HEK293T (cell line): ENCODE data around the gene CENPE.
"Not testable (repeated sequence)": the region's sequence is repeated elsewhere in the genome, so short reads cannot be mapped to it uniquely, and the experiment has no call there.

ENCODE experiments used
- CTCF ChIA-PET: fragments of 350-600 bp; formaldehyde crosslinking; extraction: SDS; loops from one replicate; lab custom pipeline; 2021; ENCODE audit warnings: antibody characterized with exemption, inconsistent platforms; lab: Yijun Ruan, JAX
- POLR2A ChIA-PET: fragments of 350-600 bp; formaldehyde crosslinking; extraction: SDS; loops from one replicate; lab custom pipeline; 2020; ENCODE audit warnings: antibody characterized with exemption, inconsistent platforms; lab: Yijun Ruan, JAX
- DNase-seq: peaks from one replicate; pipeline ENCODE4 v3.0.0; 2012; ENCODE audit warnings: mixed read lengths; ENCODE audit errors: extremely low spot score
- ARNT ChIP-seq: fragments of 450-650 bp; IDR thresholded peaks from 2 replicates; pipeline ENCODE4 v1.6.1; 2017; ENCODE audit warnings: mild to moderate bottlenecking
- BHLHE40 ChIP-seq: fragments of 450-650 bp; IDR thresholded peaks from 2 replicates; pipeline ENCODE4 v1.6.1; 2016; ENCODE audit warnings: mild to moderate bottlenecking, moderate library complexity, borderline replicate concordance
- CTBP1 ChIP-seq: fragments of 450-650 bp; IDR thresholded peaks from 2 replicates; pipeline ENCODE4 v1.6.1; 2016; ENCODE audit warnings: borderline replicate concordance
- ELF4 ChIP-seq: fragments of 450-650 bp; IDR thresholded peaks from 2 replicates; pipeline ENCODE4 v1.6.1; 2017; ENCODE audit warnings: antibody characterized with exemption
- FOXA1 ChIP-seq: fragments of 450-650 bp; IDR thresholded peaks from 2 replicates; pipeline ENCODE4 v1.6.1; 2016; ENCODE audit warnings: mild to moderate bottlenecking
- FOXK2 ChIP-seq: fragments of 450-650 bp; IDR thresholded peaks from 2 replicates; pipeline ENCODE4 v1.6.1; 2016; ENCODE audit warnings: mild to moderate bottlenecking
- FOXM1 ChIP-seq: fragments of 450-650 bp; IDR thresholded peaks from 2 replicates; pipeline ENCODE4 v1.6.1; 2017; ENCODE audit warnings: mild to moderate bottlenecking, borderline replicate concordance
- HDGF ChIP-seq: fragments of 450-650 bp; IDR thresholded peaks from 2 replicates; pipeline ENCODE4 v1.6.1; 2017; ENCODE audit warnings: antibody characterized with exemption, borderline replicate concordance
- L3MBTL2 ChIP-seq: fragments of 450-650 bp; conservative IDR thresholded peaks from 2 replicates; pipeline ENCODE4 v1.6.1; 2016; ENCODE audit warnings: mild to moderate bottlenecking
- LEF1 ChIP-seq: fragments of 450-650 bp; IDR thresholded peaks from 2 replicates; pipeline ENCODE4 v1.6.1; 2017; ENCODE audit warnings: mild to moderate bottlenecking, borderline replicate concordance
- NFRKB ChIP-seq: fragments of 450-650 bp; IDR thresholded peaks from 2 replicates; pipeline ENCODE4 v1.6.1; 2016; ENCODE audit warnings: mild to moderate bottlenecking, moderate library complexity
- PKNOX1 ChIP-seq: fragments of 450-650 bp; IDR thresholded peaks from 2 replicates; pipeline ENCODE4 v1.6.1; 2016
- SP1 ChIP-seq: fragments of 450-650 bp; IDR thresholded peaks from 2 replicates; pipeline ENCODE4 v1.6.1; 2017
- SUZ12 ChIP-seq: fragments of 450-650 bp; IDR thresholded peaks from 2 replicates; pipeline ENCODE4 v1.6.1; 2016; ENCODE audit warnings: mild to moderate bottlenecking
- TARDBP ChIP-seq: fragments of 450-650 bp; IDR thresholded peaks from 2 replicates; pipeline ENCODE4 v1.6.1; 2016
- ZNF384 ChIP-seq: fragments of 450-650 bp; IDR thresholded peaks from 2 replicates; pipeline ENCODE4 v1.6.1; 2016

The CENPE gene

GRCh38 chr4:103198111-103198765, at the start of gene CENPE:
TSS of gene CENPE (minus strand) at chr4:103198343. CDS start at chr4:103198319, 24 bp downstream.
- peak; percentile 37; the same call in 1 of the 2 replicates for TF ChIP-seq L3MBTL2
- peak; percentile 81 for TF ChIP-seq BHLHE40
- TF ChIP-seq ARNT = no peak
- TF ChIP-seq ELF4 = no peak
- peak; percentile 98 for TF ChIP-seq FOXM1
- peak; percentile 88 for DNase-seq
- ChIA-PET CTCF (no interaction called here), POLR2A (no interaction called here)

- DNase-seq = no peak
- no peak for TF ChIP-seq ELF4
- no peak for TF ChIP-seq PKNOX1
- no peak for TF ChIP-seq CTBP1
- TF ChIP-seq ARNT = no peak
- no peak for TF ChIP-seq HDGF
- TF ChIP-seq FOXA1 = no peak
- TF ChIP-seq TARDBP = no peak
- TF ChIP-seq L3MBTL2 = no peak
- TF ChIP-seq SUZ12 = no peak
- no peak for TF ChIP-seq FOXM1
- TF ChIP-seq BHLHE40 = no peak
- TF ChIP-seq SP1 = no peak
- TF ChIP-seq NFRKB = no peak
- no peak for TF ChIP-seq FOXK2
- TF ChIP-seq LEF1 = no peak
- TF ChIP-seq ZNF384 = no peak
- ChIA-PET CTCF (no interaction called here), POLR2A (no interaction called here)
These were observed 46.1 kb upstream of the CENPE start for GRCh38 chr4:103244251-103244650.

- POLR2A ChIA-PET, CTCF ChIA-PET, DNase-seq: not testable (repeated sequence)
These were observed 32.8 kb upstream of the CENPE start for GRCh38 chr4:103230938-103231337.

GRCh38 chr4:103223556-103223955, 25.4 kb upstream of the CENPE start:
- POLR2A ChIA-PET, DNase-seq, CTCF ChIA-PET: not testable (repeated sequence)

- CTCF ChIA-PET = no interaction called here
- POLR2A ChIA-PET = no interaction called here
- no peak for DNase-seq
- TF ChIP-seq NFRKB = no peak
These were observed 9.5 kb upstream of the CENPE start for GRCh38 chr4:103207673-103208072.

- TF ChIP-seq PKNOX1 = no peak
- ChIA-PET CTCF (no interaction called here), POLR2A (no interaction called here)
- no peak for DNase-seq
These were observed 6.0 kb upstream of the CENPE start for GRCh38 chr4:103204111-103204510.

- no peak for TF ChIP-seq SUZ12
- TF ChIP-seq FOXA1 = no peak
- TF ChIP-seq ZNF384 = no peak
- TF ChIP-seq CTBP1 = no peak
- TF ChIP-seq PKNOX1 = no peak
- TF ChIP-seq LEF1 = no peak
- TF ChIP-seq BHLHE40 = no peak
- no peak for TF ChIP-seq TARDBP
- no peak for TF ChIP-seq NFRKB
- TF ChIP-seq FOXK2 = no peak
- no peak for TF ChIP-seq ELF4
- TF ChIP-seq ARNT = no peak
- no peak for TF ChIP-seq FOXM1
- TF ChIP-seq SP1 = no peak
- TF ChIP-seq L3MBTL2 = no peak
- no peak for TF ChIP-seq HDGF
- CTCF ChIA-PET = no interaction called here
- DNase-seq = no peak
- POLR2A ChIA-PET = no interaction called here
These were observed 3.6 kb upstream of the CENPE start for GRCh38 chr4:103201724-103202123.

GRCh38 chr4:103201253-103201652, 3.1 kb upstream of the CENPE start:
- TF ChIP-seq HDGF (no peak), SP1 (no peak), NFRKB (no peak), PKNOX1 (no peak), L3MBTL2 (no peak)
- CTCF ChIA-PET = no interaction called here
- POLR2A ChIA-PET = no interaction called here

More at GRCh38 chr4:103201253-103201652, 3.1 kb upstream of the CENPE start:
- DNase-seq = no peak
